ENCODE data around the gene PCGF3.
"Not testable (repeated sequence)": the region's sequence is repeated elsewhere in the genome, so short reads cannot be mapped to it uniquely, and the experiment has no call there.

PCGF3 gene

DNA sequence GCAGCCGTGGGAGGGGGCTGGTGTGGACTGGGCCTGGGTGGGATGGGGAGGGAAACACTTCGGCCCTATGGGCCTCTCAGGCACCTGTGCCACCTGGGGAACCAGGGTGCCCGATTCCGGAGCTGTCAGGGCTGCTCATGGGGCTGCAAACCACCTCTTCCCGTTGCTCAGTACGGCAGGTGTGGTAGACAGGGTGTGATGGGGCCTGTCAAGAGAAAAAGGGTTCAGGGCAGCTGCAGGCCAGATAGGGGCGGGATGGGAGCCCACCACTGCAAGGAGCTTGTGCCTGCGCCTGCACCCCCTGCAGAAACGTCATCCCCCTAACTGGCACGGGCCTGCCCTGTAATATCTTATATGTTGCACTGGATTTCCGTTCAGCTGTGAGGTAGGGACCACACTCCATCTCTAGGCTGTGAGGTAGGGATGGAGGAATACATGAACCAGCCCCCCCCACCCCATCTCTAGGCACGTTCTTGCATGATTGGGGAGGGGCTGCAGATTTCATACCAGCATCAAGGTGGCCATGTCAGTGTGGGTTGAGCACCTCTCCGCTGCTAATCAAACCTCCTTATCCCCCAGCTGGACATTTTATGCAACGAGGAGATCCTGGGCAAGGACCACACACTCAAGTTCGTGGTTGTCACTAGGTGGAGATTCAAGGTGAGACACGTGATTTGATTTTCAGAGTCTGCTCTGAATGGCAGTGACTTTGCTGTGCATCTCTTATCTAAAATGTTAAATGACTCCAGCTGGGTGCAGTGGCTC, 59.0 kb downstream of the PCGF3 start:
- DNase-seq, result no peak

DNA sequence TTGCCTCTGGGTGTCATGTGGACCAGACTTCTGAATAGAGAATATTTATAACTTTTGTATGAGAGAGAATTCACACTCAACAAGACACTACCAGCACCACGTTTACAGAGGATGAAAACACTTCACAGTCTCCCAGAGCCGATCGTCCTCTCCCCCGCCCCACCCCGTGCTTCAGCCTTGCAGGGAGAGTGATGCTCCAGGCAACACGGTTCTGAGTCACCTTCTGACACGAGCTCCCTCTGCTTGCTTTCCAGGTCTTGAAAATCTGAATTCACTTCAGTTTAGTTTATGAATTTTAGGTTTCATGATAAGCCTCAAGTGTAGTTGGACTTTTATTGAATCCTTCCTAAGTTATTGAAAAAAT, 60.5 kb downstream of the PCGF3 start:
- DNase-seq, result no peak

DNA sequence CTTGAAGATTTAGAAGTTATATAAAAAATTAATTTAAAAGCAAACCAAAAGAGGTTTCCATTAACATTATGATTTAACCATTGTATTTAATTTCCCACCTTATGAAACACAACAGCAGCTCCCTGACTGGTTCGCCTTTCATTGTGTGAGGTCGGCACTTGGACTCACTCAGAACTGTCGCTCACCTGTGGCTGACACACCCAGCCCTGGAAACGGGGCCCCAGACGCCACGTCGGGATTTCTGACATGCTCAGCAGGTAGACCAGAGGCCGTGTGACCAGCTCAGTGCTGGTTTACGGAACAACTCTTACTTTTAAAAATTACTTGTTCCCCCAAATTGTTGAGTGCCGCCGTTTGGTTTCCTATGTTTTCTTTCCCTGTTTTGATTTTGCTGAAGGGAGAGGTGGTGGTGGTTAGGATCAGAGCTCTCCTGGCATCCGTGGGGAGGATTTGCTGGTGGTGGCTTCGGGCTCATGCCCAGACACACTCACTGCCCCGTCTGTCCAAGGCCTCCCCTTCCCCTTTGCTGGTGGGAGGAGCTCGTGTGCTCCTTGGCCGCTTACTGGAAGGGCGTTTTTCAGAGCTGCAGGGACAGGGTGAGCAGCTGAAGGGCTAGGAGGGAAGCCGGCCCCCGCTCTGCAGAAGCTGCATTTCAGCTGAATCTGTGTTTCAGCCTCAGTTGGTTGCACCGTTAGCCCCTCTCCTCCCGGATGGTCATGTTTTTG, 61.1 kb downstream of the PCGF3 start:
- no peak for DNase-seq

GRCh38 chr4:768076-768475, 62.4 kb downstream of the PCGF3 start:
- no peak for DNase-seq

DNA sequence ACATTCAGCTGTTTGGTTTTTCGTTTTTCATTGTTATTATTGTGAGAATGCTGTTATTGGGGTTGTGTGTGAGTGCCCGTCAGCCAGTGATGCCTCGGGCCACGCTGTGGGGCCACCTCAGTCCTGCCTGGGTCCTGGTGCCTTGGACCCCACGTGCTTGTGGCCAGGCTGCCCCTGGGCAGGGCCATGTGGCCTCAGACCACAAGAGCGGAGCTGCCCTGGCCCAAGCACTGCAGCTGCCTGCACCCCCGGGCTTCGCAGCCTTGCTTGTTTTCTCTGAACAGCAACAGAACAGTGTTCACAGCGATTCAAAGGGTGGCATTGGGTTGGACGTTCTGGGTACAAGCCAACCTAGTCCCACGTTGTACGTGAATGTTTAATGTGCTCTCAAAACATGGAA, 63.4 kb downstream of the PCGF3 start:
- DNase-seq, result no peak

GRCh38 chr4:769511-769910, 63.9 kb downstream of the PCGF3 start:
- no peak for DNase-seq

DNA sequence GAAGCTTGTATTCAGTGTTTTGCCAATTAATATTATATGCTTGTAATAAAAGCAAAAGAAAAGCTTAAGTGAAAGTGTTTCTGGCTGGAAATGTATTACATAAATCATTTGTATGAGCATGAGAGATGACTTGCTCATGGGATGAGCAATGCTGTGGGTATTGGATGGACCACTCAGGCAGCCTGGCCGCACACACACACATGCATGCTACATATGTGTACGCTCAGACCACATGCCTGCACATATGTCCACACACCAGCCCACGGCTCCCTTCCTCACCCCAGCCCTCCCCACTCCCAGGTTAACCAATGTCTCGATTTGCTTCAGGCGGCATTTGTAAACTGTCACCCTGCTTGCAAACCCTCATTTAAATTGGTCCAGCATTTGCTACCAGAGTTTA, 64.4 kb downstream of the PCGF3 start:
- DNase-seq, result no peak

DNA sequence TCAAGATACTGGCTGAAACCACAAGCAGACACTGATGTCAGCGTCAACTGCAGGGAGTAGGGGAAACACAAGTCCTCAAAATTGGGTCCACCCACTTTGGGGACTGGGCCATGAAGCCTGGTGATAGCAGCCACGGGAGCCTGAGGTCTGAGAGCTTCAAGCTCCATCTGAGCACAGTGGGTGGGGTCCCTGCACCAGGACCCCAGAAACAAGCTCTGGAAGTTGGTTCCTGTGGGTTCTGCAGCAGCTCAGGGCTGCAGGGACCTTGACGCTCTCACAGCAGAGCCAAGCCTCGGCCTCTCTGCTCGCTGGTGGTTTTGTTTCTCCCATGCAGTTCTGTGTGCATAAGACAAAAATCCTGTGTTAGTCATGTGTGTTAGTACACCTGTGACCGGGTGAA, 65.8 kb downstream of the PCGF3 start:
- DNase-seq, result no peak

GRCh38 chr4:772118-772517, 66.5 kb downstream of the PCGF3 start:
- DNase-seq, result no peak

DNA sequence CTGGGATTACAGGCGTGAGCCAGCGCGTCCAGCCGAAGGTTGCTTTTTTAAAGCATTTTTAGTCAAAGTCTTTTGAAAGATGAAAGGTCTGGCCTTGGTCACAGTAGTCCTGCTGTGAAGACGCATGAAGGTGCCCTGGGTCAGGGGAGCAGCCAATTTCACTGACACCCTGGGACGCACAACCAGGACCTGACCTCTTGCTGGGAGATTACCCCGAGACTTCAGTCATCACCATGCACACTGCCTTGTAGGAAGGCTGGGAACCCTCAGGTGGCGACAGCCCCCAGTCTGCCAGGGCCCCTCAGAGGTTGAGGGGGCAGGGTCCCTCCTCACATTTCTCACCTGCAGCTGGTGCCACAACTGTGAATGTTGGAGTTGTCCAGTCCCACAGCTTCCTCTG, 67.1 kb downstream of the PCGF3 start:
- DNase-seq, result no peak

DNA sequence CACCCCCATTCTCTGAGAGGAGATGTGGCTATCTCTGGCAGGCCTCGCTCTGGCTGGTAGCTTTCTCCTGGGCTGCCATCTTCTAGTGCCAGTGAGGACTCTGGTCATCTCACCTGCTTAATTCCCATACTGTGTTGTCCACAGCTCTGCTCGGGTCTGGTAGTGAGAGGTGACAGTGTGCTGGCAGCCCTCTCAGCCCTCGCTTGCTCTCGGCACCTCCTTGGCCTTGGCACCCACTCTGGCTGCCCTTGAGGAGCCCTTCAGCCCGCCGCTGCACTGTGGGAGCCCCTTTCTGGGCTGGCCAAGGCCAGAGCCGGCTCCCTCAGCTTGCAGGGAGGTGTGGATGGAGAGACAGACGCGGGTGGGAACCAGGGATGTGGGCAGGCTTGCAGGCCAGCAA, 67.6 kb downstream of the PCGF3 start:
- DNase-seq, result no peak

DNA sequence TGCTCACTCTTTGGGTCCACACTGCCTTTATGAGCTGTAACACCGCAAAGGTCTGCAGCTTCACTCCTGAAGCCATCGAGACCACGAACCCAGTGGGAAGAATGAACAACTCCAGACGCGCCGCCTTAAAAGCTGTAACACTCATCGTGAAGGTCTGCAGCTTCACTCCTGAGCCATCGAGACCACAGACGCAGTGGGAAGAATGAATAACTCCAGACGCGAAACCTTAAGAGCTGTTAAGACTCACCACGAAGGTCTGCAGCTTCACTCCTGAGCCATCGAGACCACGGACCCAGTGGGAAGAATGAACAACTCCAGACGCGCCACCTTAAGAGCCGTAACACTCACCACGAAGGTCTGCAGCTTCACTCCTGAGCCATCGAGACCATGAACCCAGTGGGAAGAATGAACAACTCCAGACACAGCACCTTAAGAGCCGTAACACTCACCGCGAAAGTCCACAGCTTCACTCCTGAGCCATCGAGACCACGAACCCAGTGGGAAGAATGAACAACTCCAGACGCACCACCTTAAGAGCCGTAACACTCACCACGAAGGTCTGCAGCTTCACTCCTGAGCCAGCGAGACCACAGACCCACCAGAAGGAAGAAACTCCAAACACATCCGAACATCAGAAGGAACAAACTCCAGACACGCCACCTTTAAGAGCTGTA, 68.9 kb downstream of the PCGF3 start:
- not testable (repeated sequence) for DNase-seq

GRCh38 chr4:775485-775884, 69.9 kb downstream of the PCGF3 start:
- not testable (repeated sequence) for DNase-seq

- no peak for DNase-seq
Measured at GRCh38 chr4:776743-777441, 71.3 kb downstream of the PCGF3 start.

DNA sequence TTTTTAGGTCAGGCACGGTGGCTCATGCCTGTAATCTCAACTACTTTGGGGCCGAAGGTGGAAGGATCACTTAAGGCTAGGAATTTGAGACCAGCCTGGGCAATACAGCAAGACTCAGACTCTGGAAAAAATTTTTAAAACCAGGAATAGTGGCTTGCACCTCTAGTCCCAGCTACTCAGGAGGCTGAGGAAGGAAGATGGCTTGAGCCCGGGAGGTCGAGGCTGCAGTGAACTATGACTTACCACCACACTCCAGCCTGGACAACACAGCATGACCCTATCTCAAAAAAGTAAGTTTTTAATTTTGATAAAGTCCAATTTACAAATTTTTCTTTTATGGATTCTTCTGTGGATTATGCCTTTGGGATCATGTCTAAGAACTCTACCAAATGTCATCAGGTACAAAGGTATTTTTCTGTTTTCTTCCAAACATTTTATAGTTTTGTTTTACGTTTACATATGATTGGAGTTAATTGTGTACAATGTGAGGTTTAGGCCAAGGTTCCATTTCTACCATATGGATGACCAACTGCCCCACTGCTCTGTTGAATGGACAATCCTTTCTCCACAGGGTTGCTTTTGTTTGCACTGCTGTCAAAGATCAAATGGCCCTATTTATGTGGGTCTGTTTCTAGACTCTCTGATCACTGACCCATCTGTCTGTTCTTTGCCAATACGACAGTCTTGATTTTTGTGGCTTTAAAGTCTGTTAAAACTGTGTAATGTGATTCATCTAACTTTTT, 72.1 kb downstream of the PCGF3 start:
- no peak for DNase-seq

- DNase-seq, result no peak
Measured at GRCh38 chr4:779555-779954, 73.9 kb downstream of the PCGF3 start.

- not testable (repeated sequence) for DNase-seq
Measured at GRCh38 chr4:780255-780654, 74.6 kb downstream of the PCGF3 start.

DNA sequence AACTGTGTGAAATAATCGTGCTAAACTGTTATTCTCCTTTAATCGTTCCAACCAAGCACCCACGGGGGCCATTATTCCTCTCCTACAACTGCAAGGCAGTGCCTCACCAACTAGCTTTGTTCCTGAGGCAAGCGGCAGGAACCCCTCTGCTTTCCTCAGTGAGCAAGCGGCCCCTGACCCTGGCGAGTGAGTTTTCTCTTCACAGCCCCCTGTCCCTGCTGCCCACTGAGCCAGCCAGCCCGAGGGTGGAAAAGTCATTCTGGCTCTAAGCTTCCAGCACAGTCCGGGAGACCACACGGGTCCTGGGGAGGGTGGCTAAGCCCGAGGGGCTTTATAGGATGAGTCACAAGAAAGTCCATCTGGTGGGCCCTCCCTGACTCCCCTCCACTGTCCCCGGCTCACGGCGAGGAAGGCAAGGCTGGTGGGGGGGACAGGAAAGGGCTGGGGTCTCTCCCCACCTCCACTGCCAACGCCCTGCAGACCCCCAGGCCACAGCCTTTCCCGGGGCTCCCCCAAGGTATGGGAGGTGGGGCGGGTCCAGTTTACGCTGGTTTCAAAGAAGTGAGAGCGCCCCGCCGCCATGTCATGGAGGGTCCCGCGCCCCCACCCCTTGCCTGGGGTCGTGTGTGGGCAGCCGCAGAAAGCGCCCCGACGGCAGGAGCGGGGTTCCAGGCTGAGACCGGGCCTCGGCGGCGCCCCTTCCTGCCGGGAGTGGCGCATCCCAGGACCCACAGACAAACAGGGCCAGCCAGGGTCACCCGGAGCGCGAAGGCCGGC, 75.3 kb downstream of the PCGF3 start:
- no peak for DNase-seq

DNA sequence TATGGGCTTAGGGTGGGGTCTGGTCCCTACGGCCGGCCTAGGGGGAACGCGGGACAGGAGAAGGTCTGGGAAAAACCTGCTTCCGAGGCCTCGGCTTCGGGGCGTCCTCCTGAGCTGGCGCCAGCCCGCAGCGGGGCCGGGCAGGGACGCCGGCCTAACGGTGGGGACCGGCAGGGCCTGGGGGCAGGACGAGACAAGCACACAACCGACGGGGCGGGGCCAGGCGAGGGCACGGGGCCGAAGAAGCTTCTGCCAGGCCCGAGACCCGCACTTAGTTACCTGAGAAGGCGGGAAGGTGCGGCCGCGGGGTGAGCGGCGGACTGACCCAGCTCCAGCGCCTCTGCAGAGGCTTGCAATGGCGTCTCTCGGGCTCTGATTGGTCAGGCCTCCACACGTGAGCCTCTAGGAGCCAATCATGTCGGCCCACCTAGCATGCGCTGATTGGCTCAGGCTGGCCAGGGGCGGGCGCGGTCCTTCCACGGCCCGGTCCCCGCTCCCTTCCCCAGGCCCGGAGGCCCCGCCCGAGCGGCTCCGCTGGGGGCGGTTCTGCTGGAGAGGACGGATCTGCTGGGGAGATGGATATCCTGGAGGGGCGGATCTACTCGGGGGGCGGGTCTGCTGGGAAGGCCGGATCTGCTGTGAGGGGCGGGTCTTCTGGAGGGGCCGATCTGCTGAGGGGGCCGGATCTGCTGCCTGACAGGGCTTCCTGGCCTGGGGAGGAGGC, 76.0 kb downstream of the PCGF3 start:
- peak; percentile 85 for DNase-seq

GRCh38 chr4:784401-785331, 79.0 kb downstream of the PCGF3 start:
- DNase-seq, result no peak
